H9 (cell line): ENCODE data around the gene OR52B6. TPM values are rescaled to one million over a fixed set of nuclear protein-coding genes. Genes with fewer than 3 reads are reported as not detected.

Source experiments
- DNase-seq: peaks from one replicate; pipeline ENCODE4 v3.0.0-alpha.2; 2017
- H2AFZ ChIP-seq: one replicate; pipeline ENCODE4 v1.6.1; 2013; ENCODE audit warnings: mild to moderate bottlenecking, low read length, control low read depth, moderate library complexity
- H2AK5ac ChIP-seq: 2 replicates; pipeline ENCODE4 v1.6.1; 2013; ENCODE audit warnings: low read length, control low read depth, mixed read lengths; ENCODE audit not compliant: insufficient read length
- H2BK120ac ChIP-seq: one replicate; pipeline ENCODE4 v1.6.1; 2013; ENCODE audit warnings: low read depth, mild to moderate bottlenecking, low read length, control low read depth, inconsistent platforms; ENCODE audit not compliant: poor library complexity, severe bottlenecking
- H2BK12ac ChIP-seq: 2 replicates; pipeline ENCODE4 v1.6.1; 2013; ENCODE audit warnings: low read length, control low read depth, mixed read lengths, low read depth; ENCODE audit not compliant: insufficient read length
- H2BK15ac ChIP-seq: 2 replicates; pipeline ENCODE4 v1.6.1; 2013; ENCODE audit warnings: low read depth, low read length, control low read depth
- H2BK20ac ChIP-seq: one replicate; pipeline ENCODE4 v1.6.1; 2013; ENCODE audit warnings: low read depth, mild to moderate bottlenecking, low read length, control low read depth, inconsistent platforms; ENCODE audit not compliant: poor library complexity, severe bottlenecking
- H2BK5ac ChIP-seq: 2 replicates; pipeline ENCODE4 v1.6.1; 2013; ENCODE audit warnings: low read length, control low read depth, mixed read lengths; ENCODE audit not compliant: insufficient read length
- H3K14ac ChIP-seq: 2 replicates; pipeline ENCODE4 v1.6.1; 2013; ENCODE audit warnings: low read length, control low read depth; ENCODE audit not compliant: insufficient read depth
- H3K18ac ChIP-seq: 2 replicates; pipeline ENCODE4 v1.6.1; 2013; ENCODE audit warnings: low read depth, mild to moderate bottlenecking, mixed read lengths, low read length, control low read depth; ENCODE audit not compliant: insufficient read length
- H3K23ac ChIP-seq: 2 replicates; pipeline ENCODE4 v1.6.1; 2013; ENCODE audit warnings: low read length, control low read depth, mixed read lengths, low read depth; ENCODE audit not compliant: insufficient read length
- H3K23me2 ChIP-seq: 2 replicates; pipeline ENCODE4 v1.6.1; 2013; ENCODE audit warnings: low read depth, mild to moderate bottlenecking, mixed read lengths, low read length, control low read depth; ENCODE audit not compliant: insufficient read length, poor library complexity, severe bottlenecking
- H3K27ac ChIP-seq: 2 replicates; pipeline ENCODE4 v1.5.1; 2013; ENCODE audit warnings: low read length, control low read depth, mixed read lengths, low read depth; ENCODE audit not compliant: insufficient read length
- H3K27me3 ChIP-seq: 2 replicates; pipeline ENCODE4 v1.6.1; 2013; ENCODE audit warnings: low read length, control low read depth, inconsistent platforms; ENCODE audit not compliant: insufficient read depth
- H3K4ac ChIP-seq: 2 replicates; pipeline ENCODE4 v1.6.1; 2013; ENCODE audit warnings: low read depth, mild to moderate bottlenecking, control low read depth, inconsistent platforms, low read length, moderate library complexity
- H3K4me1 ChIP-seq: 2 replicates; pipeline ENCODE4 v1.6.1; 2013; ENCODE audit warnings: low read length, control low read depth, inconsistent platforms; ENCODE audit not compliant: insufficient read depth
- H3K4me2 ChIP-seq: 2 replicates; pipeline ENCODE4 v1.6.1; 2013; ENCODE audit warnings: low read length, control low read depth, mixed read lengths; ENCODE audit not compliant: insufficient read length, insufficient read depth
- H3K56ac ChIP-seq: 2 replicates; pipeline ENCODE4 v1.6.1; 2013; ENCODE audit warnings: low read depth, mild to moderate bottlenecking, mixed read lengths, low read length, control low read depth; ENCODE audit not compliant: insufficient read length
- H3K79me1 ChIP-seq: 2 replicates; pipeline ENCODE4 v1.6.1; 2013; ENCODE audit warnings: low read depth, mild to moderate bottlenecking, moderate library complexity, low read length, control low read depth, inconsistent platforms; ENCODE audit not compliant: insufficient read depth, poor library complexity, severe bottlenecking
- H3K79me2 ChIP-seq: 2 replicates; pipeline ENCODE4 v1.6.1; 2013; ENCODE audit warnings: low read length, control low read depth, inconsistent platforms; ENCODE audit not compliant: insufficient read depth
- H3K9ac ChIP-seq: 2 replicates; pipeline ENCODE4 v1.6.1; 2013; ENCODE audit warnings: low read length, control low read depth, mixed read lengths; ENCODE audit not compliant: insufficient read length; ENCODE audit errors: extremely low read depth
- H3K9me3 ChIP-seq: one replicate; pipeline ENCODE4 v1.6.1; 2013; ENCODE audit warnings: low read depth, low read length, inconsistent platforms; ENCODE audit not compliant: control insufficient read depth
- H3T11ph ChIP-seq: one replicate; pipeline ENCODE4 v1.6.1; 2013; ENCODE audit warnings: mild to moderate bottlenecking, low read length, control low read depth, inconsistent platforms
- H4K20me1 ChIP-seq: one replicate; pipeline ENCODE4 v1.6.1; 2013; ENCODE audit not compliant: control insufficient read depth, insufficient read length, insufficient read depth
- H4K5ac ChIP-seq: 2 replicates; pipeline ENCODE4 v1.6.1; 2013; ENCODE audit warnings: low read depth, mild to moderate bottlenecking, mixed read lengths, low read length, control low read depth; ENCODE audit not compliant: insufficient read length
- H4K8ac ChIP-seq: replicated peaks from 2 replicates; pipeline ENCODE4 v1.6.1; 2013; ENCODE audit warnings: low read length, control low read depth, mixed read lengths, low read depth; ENCODE audit not compliant: insufficient read length
- H4K91ac ChIP-seq: 2 replicates; pipeline ENCODE4 v1.6.1; 2013; ENCODE audit warnings: low read depth, mild to moderate bottlenecking, moderate library complexity, mixed read lengths, low read length, control low read depth; ENCODE audit not compliant: insufficient read length
- H3K27ac Mint-ChIP-seq, 3 experiments: 2 replicates in 2 of 3; 3 replicates in 1 of 3; pipeline ENCODE4 v1.8.0; 2020 to 2021; ENCODE audit warnings: mixed read lengths in 3 of 3, mild to moderate bottlenecking in 1 of 3, moderate library complexity in 1 of 3
- H3K27me3 Mint-ChIP-seq: 2 replicates; pipeline ENCODE4 v1.8.0; 2021; ENCODE audit warnings: low read depth, mild to moderate bottlenecking, moderate library complexity, mixed read lengths
- H3K36me3 Mint-ChIP-seq, 3 experiments: 2 replicates in 2 of 3; 3 replicates in 1 of 3; pipeline ENCODE4 v1.8.0; 2020 to 2021; ENCODE audit warnings: low read depth in 3 of 3, mixed read lengths in 3 of 3; ENCODE audit not compliant: insufficient read depth in 1 of 3
- H3K4me1 Mint-ChIP-seq, 2 experiments: 2 replicates each; pipeline ENCODE4 v1.8.0; 2020; ENCODE audit warnings: mixed read lengths in 2 of 2
- H3K4me3 Mint-ChIP-seq, 2 experiments: 2 replicates in 1 of 2; 3 replicates in 1 of 2; pipeline ENCODE4 v1.8.0; 2020 to 2021; ENCODE audit warnings: mild to moderate bottlenecking in 2 of 2, mixed read lengths in 2 of 2, moderate library complexity in 1 of 2
- H3K9me3 Mint-ChIP-seq, 2 experiments: 2 replicates in 1 of 2; 3 replicates in 1 of 2; pipeline ENCODE4 v1.8.0; 2020; ENCODE audit warnings: mild to moderate bottlenecking in 2 of 2, mixed read lengths in 2 of 2, moderate library complexity in 1 of 2
- WGBS: extraction: QIAGEN DNeasy Blood & Tissue Kit; methylation state at CpG from one replicate; pipeline ENCODE4 v1.1.7; 2013; ENCODE audit warnings: missing lambda C conversion rate, low lambda C conversion rate, mixed read lengths; ENCODE audit not compliant: insufficient read length; ENCODE audit errors: extremely low coverage; 5-methylcytosine and 5-hydroxymethylcytosine counted together
- total RNA-seq: library from RNA; stranded (reverse); gene quantifications from 2 replicates; pipeline ENCODE4 v1.2.1, GENCODE V29; 2021
- TF ChIP-seq, protein P1 (sequence below): fragments of 200-600 bp; sonication (generic); conservative IDR thresholded peaks from 3 replicates; pipeline ENCODE4 v1.8.0; 2021; ENCODE audit warnings: antibody characterized with exemption, mild to moderate bottlenecking

The OR52B6 gene
- total RNA-seq, 1 experiment from 2014 or later: not detected

DNA sequence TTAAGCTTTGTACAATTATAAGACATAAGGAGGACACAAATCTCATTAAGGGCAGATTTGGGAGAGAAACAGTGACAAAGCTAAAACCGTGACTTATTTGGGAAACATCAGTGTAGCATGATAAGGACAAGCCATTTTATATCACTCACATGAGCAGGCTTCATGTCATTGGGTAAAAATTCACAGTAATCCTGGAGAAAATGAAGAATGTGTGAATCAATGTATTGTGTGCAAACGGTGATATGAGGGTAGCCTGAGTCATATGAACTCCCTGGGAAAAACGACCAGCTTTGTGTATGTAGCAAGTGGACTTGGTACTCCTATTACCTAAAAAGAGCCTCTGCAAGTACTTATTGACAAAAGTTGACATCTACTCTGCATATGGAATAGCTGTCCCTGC lies 38.1 kb downstream of the OR52B6 start:
- no peaks in the 10 kb centered on the region for H3K79me1 ChIP-seq
- no peak overlapping the region for H3K4ac ChIP-seq
- H4K5ac ChIP-seq: no peak overlapping the region
- no peak for DNase-seq
- H2BK15ac ChIP-seq: no peak overlapping the region
- H2BK20ac ChIP-seq: no peak overlapping the region
- no peak overlapping the region for H3K9ac ChIP-seq
- H4K91ac ChIP-seq: no peak overlapping the region
- H3K9me3 Mint-ChIP-seq: no peaks in the 10 kb centered on the region
- no peak overlapping the region for H3K14ac ChIP-seq
- H2BK120ac ChIP-seq: no peak overlapping the region
- H3K9me3 ChIP-seq: no peaks in the 10 kb centered on the region
- H3K23me2 ChIP-seq: no peaks in the 10 kb centered on the region
- H4K20me1 ChIP-seq: no peaks in the 10 kb centered on the region
- H3K4me3 Mint-ChIP-seq: no peak overlapping the region
- H2BK12ac ChIP-seq: no peak overlapping the region
- WGBS: no CpG with 5 or more reads among the region's 3 CpGs
- H2AFZ ChIP-seq: no peak overlapping the region
- no peaks in the 10 kb centered on the region for H3K27me3 Mint-ChIP-seq
- H3K27me3 ChIP-seq: no peaks in the 10 kb centered on the region
- H2AK5ac ChIP-seq: no peak overlapping the region
- no peaks in the 10 kb centered on the region for H3K36me3 Mint-ChIP-seq
- H3K4me2 ChIP-seq: no peak overlapping the region
- no peak overlapping the region for H4K8ac ChIP-seq
- no peak overlapping the region for H3T11ph ChIP-seq
- H3K18ac ChIP-seq: no peak overlapping the region
- H3K27ac ChIP-seq: no peak overlapping the region
- peaks cover 13% of the 10 kb centered on the region; the same call in 1 of the 2 replicates for H3K4me1 ChIP-seq
- TF ChIP-seq, protein P1, sequence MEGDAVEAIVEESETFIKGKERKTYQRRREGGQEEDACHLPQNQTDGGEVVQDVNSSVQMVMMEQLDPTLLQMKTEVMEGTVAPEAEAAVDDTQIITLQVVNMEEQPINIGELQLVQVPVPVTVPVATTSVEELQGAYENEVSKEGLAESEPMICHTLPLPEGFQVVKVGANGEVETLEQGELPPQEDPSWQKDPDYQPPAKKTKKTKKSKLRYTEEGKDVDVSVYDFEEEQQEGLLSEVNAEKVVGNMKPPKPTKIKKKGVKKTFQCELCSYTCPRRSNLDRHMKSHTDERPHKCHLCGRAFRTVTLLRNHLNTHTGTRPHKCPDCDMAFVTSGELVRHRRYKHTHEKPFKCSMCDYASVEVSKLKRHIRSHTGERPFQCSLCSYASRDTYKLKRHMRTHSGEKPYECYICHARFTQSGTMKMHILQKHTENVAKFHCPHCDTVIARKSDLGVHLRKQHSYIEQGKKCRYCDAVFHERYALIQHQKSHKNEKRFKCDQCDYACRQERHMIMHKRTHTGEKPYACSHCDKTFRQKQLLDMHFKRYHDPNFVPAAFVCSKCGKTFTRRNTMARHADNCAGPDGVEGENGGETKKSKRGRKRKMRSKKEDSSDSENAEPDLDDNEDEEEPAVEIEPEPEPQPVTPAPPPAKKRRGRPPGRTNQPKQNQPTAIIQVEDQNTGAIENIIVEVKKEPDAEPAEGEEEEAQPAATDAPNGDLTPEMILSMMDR: no peak
- H3K23ac ChIP-seq: no peak overlapping the region
- no peaks in the 10 kb centered on the region; the same call in 1 of the 2 replicates for H3K79me2 ChIP-seq
- no peak overlapping the region for H3K27ac Mint-ChIP-seq
- H3K4me1 Mint-ChIP-seq: peaks cover 17% of the 10 kb centered on the region in 2 experiments
- H3K56ac ChIP-seq: no peak overlapping the region
- H2BK5ac ChIP-seq: no peak overlapping the region
